ENCODE data around the gene HCCS.

The HCCS gene

GRCh38 chrX:11111037-11111851, at the start of gene HCCS:
HCCS (plus strand) TSS chrX:11111332; CDS start chrX:11112061, 729 bp downstream.
- peak; percentile 58 to 75 (median 65) for DNase-seq (ENCODE audit: low read depth in 3 of 3)

DNA sequence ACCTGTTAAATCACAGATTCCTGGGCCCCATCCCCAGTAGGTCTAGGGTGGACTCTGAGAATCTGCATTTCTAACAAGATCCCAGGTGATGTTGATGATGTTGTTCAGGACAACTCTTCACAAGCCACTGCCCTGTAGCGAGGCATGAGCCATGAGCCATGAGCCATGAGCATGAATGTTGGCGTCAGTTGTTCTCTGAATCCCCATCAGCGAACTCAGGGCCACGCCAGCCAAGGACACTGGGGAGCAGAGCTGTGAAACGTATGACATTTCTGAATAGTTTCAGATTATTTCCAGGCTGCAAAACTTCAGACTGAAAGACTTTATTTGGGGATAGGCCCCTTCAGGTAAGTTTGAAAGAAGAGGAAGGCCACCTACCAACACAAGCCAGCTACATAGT, 46.9 kb upstream of the HCCS start:
- no peak for DNase-seq (ENCODE audit: low read depth in 3 of 3)

GRCh38 chrX:11064851-11065600, 46.1 kb upstream of the HCCS start:
- no peak for DNase-seq (ENCODE audit: low read depth in 3 of 3)

DNA sequence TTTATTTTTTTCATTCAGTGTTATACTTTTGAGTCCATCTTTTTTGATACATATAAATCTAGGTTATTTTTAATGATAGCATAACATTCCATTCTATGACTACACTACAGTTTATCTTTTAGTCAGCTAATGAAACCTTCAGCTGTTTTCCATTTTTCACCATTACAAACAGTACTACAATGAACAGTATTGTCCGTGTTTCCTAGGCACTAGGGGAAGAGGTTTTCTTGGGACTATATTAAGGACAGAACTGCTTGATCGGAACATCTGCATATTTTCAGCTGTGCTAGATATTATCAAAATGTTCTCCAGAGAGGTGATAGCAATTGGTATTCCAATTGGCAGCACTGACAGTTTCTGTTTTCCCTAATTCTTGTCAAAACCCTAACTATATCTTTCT, 44.3 kb upstream of the HCCS start:
- no peak for DNase-seq (ENCODE audit: low read depth in 3 of 3)

- no peak for DNase-seq (ENCODE audit: low read depth in 3 of 3)
Observed at GRCh38 chrX:11073381-11073780, 37.8 kb upstream of the HCCS start.

- DNase-seq (ENCODE audit: low read depth in 3 of 3) = no peak
Observed at GRCh38 chrX:11080741-11081305, 30.3 kb upstream of the HCCS start.

GRCh38 chrX:11081511-11081910, 29.6 kb upstream of the HCCS start:
- DNase-seq (ENCODE audit: low read depth in 3 of 3) = no peak

DNA sequence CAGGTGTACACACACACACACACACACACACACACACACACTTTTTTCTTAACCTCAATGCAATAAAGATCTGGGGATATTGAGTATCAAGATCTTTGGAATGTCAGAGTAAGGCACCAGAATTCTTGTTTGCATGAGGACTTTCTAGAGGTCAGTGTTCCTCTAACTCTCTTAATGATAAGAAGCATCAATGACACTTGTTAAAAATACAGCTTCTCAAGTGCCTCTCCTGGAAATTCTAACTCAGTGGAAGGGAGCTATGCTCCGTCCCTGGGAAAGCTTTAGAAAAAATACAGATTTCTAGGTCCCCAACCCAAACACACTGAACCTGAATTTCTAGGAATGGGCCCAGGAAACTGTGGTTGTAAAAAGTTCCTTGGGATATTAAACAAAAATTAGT, 25.8 kb upstream of the HCCS start:
- DNase-seq (ENCODE audit: low read depth in 3 of 3) = no peak

DNA sequence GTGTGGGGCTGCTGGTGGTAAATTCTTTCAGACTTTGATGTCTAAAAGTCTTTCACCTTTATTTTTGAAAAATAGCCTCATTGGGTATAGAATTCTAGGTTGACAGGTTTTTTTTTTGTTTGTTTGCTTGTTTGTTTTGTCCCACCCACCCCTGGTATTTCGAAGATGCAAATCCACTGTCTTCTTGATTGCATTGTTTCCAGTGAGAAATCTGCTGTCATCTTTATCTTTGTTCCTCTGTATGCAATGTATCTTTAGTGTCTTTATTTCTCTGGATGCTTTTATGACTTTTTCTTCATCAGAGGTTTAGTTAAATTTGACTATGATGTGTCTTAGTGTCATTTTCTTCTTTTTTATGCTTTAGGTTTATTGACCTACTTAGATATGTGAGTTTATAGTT, 21.3 kb upstream of the HCCS start:
- no peak for DNase-seq (ENCODE audit: low read depth in 3 of 3)

DNA sequence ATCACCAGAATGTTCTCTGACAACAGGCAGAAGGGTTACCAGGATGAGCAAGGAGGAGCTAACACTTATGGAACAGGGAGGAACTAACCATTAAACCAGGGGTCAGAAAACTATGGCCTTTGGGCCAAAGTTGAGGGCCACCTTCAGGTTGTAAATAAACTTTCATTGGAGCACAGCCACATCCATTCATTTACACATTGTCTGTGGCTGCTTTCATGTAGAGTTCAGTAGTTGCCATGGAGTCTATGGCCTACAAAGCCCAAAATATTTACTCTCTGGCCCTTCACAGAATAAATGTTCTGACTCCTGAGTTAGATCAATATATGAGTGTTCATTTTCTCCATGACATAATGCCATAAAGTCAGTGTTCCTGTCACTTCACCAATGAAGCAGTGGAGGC, 13.2 kb upstream of the HCCS start:
- DNase-seq (ENCODE audit: low read depth in 3 of 3) = no peak

GRCh38 chrX:11099465-11099864, 11.7 kb upstream of the HCCS start:
- DNase-seq (ENCODE audit: low read depth in 3 of 3) = no peak

- no peak for DNase-seq (ENCODE audit: low read depth in 3 of 3)
Observed at GRCh38 chrX:11100281-11101035, 10.7 kb upstream of the HCCS start.

- DNase-seq (ENCODE audit: low read depth in 3 of 3) = no peak
Observed at GRCh38 chrX:11103006-11103405, 8.1 kb upstream of the HCCS start.

- DNase-seq (ENCODE audit: low read depth in 3 of 3) = no peak
Observed at GRCh38 chrX:11103751-11104150, 7.4 kb upstream of the HCCS start.

- DNase-seq (ENCODE audit: low read depth in 3 of 3) = no peak
Observed at GRCh38 chrX:11105080-11105479, 6.1 kb upstream of the HCCS start.

- no peak for DNase-seq (ENCODE audit: low read depth in 3 of 3)
Observed at GRCh38 chrX:11108253-11108941, 2.7 kb upstream of the HCCS start.

GRCh38 chrX:11109968-11110367, 1.2 kb upstream of the HCCS start:
- no peak for DNase-seq (ENCODE audit: low read depth in 3 of 3)

DNA sequence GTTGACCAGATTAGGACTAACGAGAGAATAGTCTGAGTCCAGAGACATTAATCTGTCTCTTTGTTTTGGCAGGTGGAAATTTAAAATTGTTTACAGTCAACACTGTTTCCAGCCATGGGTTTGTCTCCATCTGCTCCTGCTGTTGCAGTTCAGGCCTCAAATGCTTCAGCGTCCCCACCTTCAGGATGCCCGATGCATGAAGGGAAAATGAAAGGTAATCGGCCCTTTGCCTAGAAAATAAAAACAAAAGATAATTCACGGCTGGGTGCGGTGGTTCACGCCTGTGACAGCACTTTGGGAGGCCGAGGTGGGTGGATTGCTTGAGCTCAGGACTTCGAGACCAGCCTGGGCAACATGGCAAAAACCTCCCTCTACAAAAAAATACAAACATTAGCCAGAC, 815 bp downstream of the HCCS start:
- no peak for DNase-seq (ENCODE audit: low read depth in 3 of 3)

GRCh38 chrX:11113731-11114130, 2.6 kb downstream of the HCCS start:
- DNase-seq (ENCODE audit: low read depth in 3 of 3) = no peak

- no peak for DNase-seq (ENCODE audit: low read depth in 3 of 3)
Observed at GRCh38 chrX:11117745-11118144, 6.6 kb downstream of the HCCS start.

DNA sequence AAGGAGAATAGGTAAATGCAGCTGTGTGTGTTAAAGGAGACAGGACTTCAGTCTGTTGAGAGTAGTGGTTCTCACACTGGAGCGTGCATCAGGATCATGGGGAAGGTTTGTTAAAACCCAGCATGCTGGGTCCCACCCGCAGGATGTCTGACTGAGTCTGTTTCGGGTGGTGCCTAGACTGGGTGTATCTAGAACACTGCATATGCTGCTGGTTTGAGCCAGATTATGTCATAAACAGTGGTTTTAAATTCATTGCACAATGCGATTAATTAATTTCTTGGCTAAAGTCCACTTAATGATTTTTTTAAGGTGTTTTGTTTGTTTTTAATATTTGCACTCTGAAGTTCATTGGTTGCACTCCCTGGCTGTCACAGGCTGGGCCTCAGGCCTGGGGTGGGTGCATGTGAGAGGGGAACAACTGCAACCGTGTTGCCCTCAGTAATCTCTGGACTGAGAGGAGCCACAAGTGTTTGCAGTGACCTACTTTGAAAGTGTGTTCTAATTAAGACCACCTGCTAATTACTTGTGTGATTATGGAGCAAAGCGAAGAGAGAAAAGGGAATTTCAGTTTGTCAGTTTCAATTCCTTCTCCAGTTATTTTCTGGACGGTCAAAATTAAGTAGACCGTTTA, 8.3 kb downstream of the HCCS start:
- DNase-seq (ENCODE audit: low read depth in 3 of 3) = no peak

Measured in stimulated activated CD4-positive, alpha-beta T cell treated with anti-CD3 and anti-CD28 coated beads, TNF-alpha, amount 100 ng/mL, for 48 hours (primary cell).